ENCODE data around the gene METTL8.

GRCh38 chr2:171344182-171344581, 89.6 kb downstream of the METTL8 start:
- TF ChIP-seq CTCF (IDR thresholded peaks at IDR 0.05), result no peak
- no peak for TF ChIP-seq POLR2A (IDR thresholded peaks at IDR 0.05)
- TF ChIP-seq POLR2AphosphoS5 (IDR thresholded peaks at IDR 0.05), result no peak

All from prostate gland (tissue), 2 donors.